Measurements from ENCODE around the gene SLX9. TPM values are rescaled to one million over a fixed set of nuclear protein-coding genes. Genes with fewer than 3 reads are reported as not detected.

The SLX9 gene
- total RNA-seq, 4 donors from 2014 or later, result 8.6 to 24.3 (median 10.5) TPM; not detected in 1

DNA sequence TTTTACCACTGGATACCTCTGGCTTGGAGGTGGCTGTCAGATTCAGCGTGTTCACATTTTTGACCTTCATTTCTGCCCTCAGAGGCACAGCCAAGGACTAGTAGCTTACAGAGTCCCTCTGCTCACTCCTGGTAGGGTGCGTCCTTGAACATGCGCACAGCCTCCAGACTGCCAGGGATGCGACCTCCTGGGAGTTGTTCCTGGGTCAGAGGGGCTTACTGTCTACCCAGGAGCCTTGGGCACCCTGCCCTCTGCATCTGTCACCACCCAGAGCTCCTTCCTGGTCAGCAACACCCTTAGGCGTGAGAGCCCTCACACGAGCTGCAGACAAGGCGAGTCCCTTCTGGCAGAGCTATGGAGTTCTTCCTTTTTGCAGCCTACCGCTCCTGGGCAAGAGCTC, 1.7 kb downstream of the SLX9 start:
- TF ChIP-seq CTCF (IDR thresholded peaks at IDR 0.05) (no peak), POLR2A (IDR thresholded peaks at IDR 0.05) (no peak)
- Histone ChIP-seq H3K36me3 (no peaks in the 10 kb centered on the region), H3K4me3 (no peak overlapping the region), H3K9me3 (no peaks in the 10 kb centered on the region), H3K27me3 (no peaks in the 10 kb centered on the region), H3K4me1 (no peaks in the 10 kb centered on the region), H3K27ac (no peak overlapping the region)
- no peak for DNase-seq
- intact Hi-C loops (cut with DNase I; ENCODE audit: low total_unique reads), result no loop called here

DNA sequence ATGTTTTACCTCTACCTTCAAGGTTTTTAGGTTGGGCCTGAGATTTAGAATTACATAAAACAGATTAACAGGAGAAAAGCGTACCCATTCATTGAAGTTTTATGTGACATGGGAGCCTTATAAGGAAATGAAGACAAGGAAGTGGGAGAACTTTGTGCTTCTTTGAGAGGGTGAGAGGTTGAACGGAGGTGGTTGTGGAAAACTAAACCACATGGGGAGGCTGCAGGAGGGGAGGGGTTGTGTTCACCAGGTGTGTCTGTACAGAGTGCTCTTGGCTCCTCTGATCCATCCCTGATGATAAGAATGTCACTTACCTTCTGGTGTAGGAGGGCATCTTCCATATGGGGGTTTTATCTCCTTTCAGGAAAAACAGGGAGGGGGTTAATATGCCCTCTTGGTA, 2.7 kb downstream of the SLX9 start:
- Histone ChIP-seq H3K36me3 (no peaks in the 10 kb centered on the region), H3K9me3 (no peaks in the 10 kb centered on the region), H3K4me3 (no peak overlapping the region), H3K4me1 (no peaks in the 10 kb centered on the region), H3K27ac (no peak overlapping the region), H3K27me3 (no peaks in the 10 kb centered on the region)
- TF ChIP-seq POLR2A (IDR thresholded peaks at IDR 0.05) (no peak), CTCF (IDR thresholded peaks at IDR 0.05) (no peak)
- no peak for DNase-seq
- intact Hi-C loops (cut with DNase I; ENCODE audit: low total_unique reads), result no loop called here

- DNase-seq, result no peak
- H3K4me3 ChIP-seq, result no peak overlapping the region
- intact Hi-C loops (cut with DNase I; ENCODE audit: low total_unique reads), result no loop called here
- TF ChIP-seq CTCF (IDR thresholded peaks at IDR 0.05), result no peak
- TF ChIP-seq POLR2A (IDR thresholded peaks at IDR 0.05), result no peak
- H3K36me3 ChIP-seq, result no peaks in the 10 kb centered on the region
- no peaks in the 10 kb centered on the region for H3K4me1 ChIP-seq
- H3K27me3 ChIP-seq, result no peaks in the 10 kb centered on the region
- H3K9me3 ChIP-seq, result no peaks in the 10 kb centered on the region
- H3K27ac ChIP-seq, result no peak overlapping the region
Measured at GRCh38 chr21:44943005-44943685, 3.3 kb downstream of the SLX9 start.

DNA sequence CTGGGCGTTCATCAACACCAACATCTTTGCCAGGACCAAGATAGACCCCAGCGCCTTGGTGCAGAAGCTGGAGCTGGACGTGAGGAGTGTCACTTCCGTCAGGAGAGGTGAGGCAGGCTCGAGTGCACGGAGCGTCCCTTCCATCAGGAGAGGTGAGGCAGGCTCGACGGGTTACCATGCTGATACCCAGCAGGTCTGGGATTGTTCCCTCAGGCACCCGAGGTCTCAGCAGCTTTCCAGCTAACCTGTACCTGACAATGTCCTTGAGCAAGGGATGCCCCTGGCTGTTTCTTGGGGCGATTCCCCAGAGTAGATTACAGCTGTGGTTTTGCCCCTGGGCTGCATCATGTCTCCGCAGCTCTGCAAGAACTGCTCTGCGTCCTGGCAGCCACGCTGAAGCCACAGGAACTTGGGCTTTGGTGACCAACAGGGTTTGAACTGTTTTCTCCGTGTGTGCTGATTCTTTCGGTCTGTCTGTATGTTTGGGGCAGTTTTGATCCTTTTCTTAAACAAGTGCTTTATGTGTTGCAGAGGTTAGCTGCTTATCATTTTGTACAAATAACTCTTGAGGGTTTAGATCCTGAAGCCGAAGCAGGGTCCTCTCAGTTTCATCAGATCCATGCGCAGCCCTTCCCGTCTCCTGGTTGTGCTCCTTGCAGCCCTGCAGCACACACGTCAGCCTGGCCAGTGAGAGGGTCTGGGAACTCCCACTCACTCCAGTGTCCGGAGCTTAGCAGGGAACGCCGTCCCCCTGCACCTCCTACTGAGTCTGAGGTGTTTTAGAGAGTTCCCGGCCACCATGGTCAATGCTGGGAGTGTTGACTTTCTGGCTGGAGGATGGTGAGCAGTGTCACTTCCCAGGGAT, 4.1 kb downstream of the SLX9 start:
- no peak for DNase-seq
- H3K27me3 ChIP-seq, result no peaks in the 10 kb centered on the region
- no peaks in the 10 kb centered on the region for H3K4me1 ChIP-seq
- intact Hi-C loops (cut with DNase I; ENCODE audit: low total_unique reads), result no loop called here
- H3K36me3 ChIP-seq, result no peaks in the 10 kb centered on the region
- H3K9me3 ChIP-seq, result no peaks in the 10 kb centered on the region
- no peak overlapping the region for H3K4me3 ChIP-seq
- no peak for TF ChIP-seq CTCF (IDR thresholded peaks at IDR 0.05)
- TF ChIP-seq POLR2A (IDR thresholded peaks at IDR 0.05), result no peak
- H3K27ac ChIP-seq, result no peak overlapping the region

DNA sequence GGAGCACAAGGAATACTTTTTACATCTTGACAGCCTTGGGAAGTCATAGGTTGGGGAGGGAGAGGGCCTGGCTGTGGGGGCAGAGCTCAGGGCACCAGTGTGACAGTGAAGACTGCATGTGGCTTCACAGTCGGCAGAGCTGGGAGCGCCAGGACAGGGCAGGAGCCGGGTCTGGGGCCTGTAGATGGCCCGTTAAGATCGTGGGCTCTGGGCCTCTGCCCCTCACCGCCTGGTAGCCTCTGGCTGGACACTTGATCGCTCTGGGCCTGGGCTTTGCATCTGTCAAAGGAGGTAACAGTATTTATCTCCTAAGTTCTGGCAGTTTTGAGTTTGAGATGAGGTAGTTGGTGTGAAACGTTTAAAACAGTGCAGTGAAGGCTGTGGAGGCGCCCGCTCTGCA, 4.8 kb downstream of the SLX9 start:
- H3K27ac ChIP-seq, result no peak overlapping the region
- no peak for DNase-seq
- H3K4me1 ChIP-seq, result no peaks in the 10 kb centered on the region
- no peaks in the 10 kb centered on the region for H3K9me3 ChIP-seq
- no peaks in the 10 kb centered on the region for H3K36me3 ChIP-seq
- H3K27me3 ChIP-seq, result no peaks in the 10 kb centered on the region
- intact Hi-C loops (cut with DNase I; ENCODE audit: low total_unique reads), result no loop called here
- TF ChIP-seq POLR2A (IDR thresholded peaks at IDR 0.05) (no peak), CTCF (IDR thresholded peaks at IDR 0.05) (no peak)
- H3K4me3 ChIP-seq, result no peak overlapping the region

All from uterus (tissue), 4 donors.